Measurements from ENCODE around the gene ADRA2B. TPM values are rescaled to one million over a fixed set of nuclear protein-coding genes. Genes with fewer than 3 reads are reported as not detected.

The ADRA2B gene
- total RNA-seq, 1 donor = under 0.01 TPM

DNA sequence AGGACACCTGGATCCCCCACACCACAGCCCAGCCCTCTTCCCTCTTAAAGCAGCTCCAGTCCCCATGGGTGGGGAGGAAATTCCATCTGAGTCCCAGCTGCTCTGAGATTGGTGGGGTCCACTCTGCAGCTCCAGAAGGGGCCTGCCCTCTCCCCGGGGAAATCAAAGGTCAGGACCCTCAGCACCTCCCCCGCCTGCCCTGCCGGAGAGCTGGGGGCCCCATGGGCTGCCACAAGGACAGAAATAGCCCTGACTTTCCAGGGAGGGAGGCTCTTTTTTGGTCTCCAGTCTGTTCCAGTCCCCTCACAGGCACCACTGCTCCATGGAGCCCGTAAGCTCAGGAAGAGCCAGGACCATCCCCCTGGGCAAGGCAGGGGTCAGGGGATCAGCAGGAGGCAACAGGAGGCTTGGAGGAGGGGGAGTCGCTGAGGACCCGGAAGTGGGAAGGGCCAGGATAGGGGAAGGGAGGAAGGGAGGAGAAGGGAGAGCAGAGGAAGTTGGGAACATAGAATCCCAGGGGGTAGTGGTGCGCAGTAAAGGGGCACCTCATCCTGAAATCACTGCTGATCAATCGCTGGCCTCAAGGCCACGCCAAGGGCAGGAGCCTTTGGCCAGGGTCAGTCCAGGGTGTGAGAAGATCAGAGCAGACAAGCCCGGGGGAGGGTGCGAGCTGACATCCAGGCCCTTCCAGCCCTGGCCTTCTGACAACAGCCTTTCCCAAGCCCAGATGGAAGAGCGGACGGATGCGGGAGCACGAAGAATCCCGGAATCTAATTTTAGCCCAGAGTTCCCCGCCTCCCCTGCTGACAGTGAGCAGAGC lies 7.6 kb downstream of the ADRA2B start:
- DNase-seq (ENCODE audit: insufficient read length, low spot score, missing footprints) = peak; percentile 71
- peaks cover 13% of the 10 kb centered on the region for H3K27me3 ChIP-seq (ENCODE audit: insufficient read depth, low read length)

DNA sequence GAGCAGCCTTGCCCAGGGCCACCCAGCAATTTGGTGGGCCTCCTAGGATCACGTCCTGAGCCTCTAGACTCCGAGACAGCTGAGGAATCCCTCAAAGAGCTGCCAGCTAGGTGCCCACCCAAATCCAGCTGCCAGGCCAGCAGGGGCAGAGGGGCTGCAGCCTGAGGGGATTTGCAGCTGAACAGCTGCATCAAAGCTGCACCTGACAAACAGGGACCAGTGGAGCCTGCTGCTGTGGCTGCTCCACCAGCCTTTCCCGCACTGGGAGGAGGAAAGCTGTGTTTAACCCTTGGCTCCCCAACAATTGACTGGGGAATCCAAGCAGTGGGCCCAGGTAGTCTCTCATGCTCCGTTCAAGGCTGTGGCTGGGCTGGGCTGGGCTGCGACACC lies 8.2 kb downstream of the ADRA2B start:
- Histone ChIP-seq H3K4me1 (ENCODE audit: insufficient read depth, low read length) (no peaks in the 10 kb centered on the region), H3K27me3 (ENCODE audit: insufficient read depth, low read length) (peaks cover 13% of the 10 kb centered on the region), H4K20me1 (ENCODE audit: insufficient read depth, low read length) (no peaks in the 10 kb centered on the region), H3K79me2 (ENCODE audit: insufficient read depth, low read length) (no peaks in the 10 kb centered on the region), H3K36me3 (ENCODE audit: insufficient read depth, low read length) (no peaks in the 10 kb centered on the region), H3K4me3 (ENCODE audit: insufficient read depth, low read length) (no peak overlapping the region), H3K27ac (ENCODE audit: low read depth, low read length) (no peak overlapping the region), H2AFZ (ENCODE audit: low read length) (no peak overlapping the region), H3K9me3 (ENCODE audit: low read depth, low read length) (peaks cover 5% of the 10 kb centered on the region), H3K4me2 (ENCODE audit: insufficient read depth, low read length) (no peak overlapping the region)
- DNase-seq (ENCODE audit: insufficient read length, low spot score, missing footprints) = peak; percentile 49
- TF ChIP-seq, protein P1, sequence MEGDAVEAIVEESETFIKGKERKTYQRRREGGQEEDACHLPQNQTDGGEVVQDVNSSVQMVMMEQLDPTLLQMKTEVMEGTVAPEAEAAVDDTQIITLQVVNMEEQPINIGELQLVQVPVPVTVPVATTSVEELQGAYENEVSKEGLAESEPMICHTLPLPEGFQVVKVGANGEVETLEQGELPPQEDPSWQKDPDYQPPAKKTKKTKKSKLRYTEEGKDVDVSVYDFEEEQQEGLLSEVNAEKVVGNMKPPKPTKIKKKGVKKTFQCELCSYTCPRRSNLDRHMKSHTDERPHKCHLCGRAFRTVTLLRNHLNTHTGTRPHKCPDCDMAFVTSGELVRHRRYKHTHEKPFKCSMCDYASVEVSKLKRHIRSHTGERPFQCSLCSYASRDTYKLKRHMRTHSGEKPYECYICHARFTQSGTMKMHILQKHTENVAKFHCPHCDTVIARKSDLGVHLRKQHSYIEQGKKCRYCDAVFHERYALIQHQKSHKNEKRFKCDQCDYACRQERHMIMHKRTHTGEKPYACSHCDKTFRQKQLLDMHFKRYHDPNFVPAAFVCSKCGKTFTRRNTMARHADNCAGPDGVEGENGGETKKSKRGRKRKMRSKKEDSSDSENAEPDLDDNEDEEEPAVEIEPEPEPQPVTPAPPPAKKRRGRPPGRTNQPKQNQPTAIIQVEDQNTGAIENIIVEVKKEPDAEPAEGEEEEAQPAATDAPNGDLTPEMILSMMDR (IDR thresholded peaks at IDR 0.05; ENCODE audit: extremely low read depth, low read depth, low read length) = no peak

More for the DNA sequence above, 7.6 kb downstream of the ADRA2B start:
- Histone ChIP-seq H3K27ac (ENCODE audit: low read depth, low read length) (no peak overlapping the region), H4K20me1 (ENCODE audit: insufficient read depth, low read length) (no peaks in the 10 kb centered on the region), H3K79me2 (ENCODE audit: insufficient read depth, low read length) (no peaks in the 10 kb centered on the region), H3K36me3 (ENCODE audit: insufficient read depth, low read length) (no peaks in the 10 kb centered on the region), H3K9me3 (ENCODE audit: low read depth, low read length) (peaks cover 5% of the 10 kb centered on the region), H3K4me1 (ENCODE audit: insufficient read depth, low read length) (no peaks in the 10 kb centered on the region), H2AFZ (ENCODE audit: low read length) (no peak overlapping the region), H3K4me3 (ENCODE audit: insufficient read depth, low read length) (no peak overlapping the region), H3K4me2 (ENCODE audit: insufficient read depth, low read length) (no peak overlapping the region)
- TF ChIP-seq, protein P1 (IDR thresholded peaks at IDR 0.05; ENCODE audit: extremely low read depth, low read depth, low read length) = no peak

DNA sequence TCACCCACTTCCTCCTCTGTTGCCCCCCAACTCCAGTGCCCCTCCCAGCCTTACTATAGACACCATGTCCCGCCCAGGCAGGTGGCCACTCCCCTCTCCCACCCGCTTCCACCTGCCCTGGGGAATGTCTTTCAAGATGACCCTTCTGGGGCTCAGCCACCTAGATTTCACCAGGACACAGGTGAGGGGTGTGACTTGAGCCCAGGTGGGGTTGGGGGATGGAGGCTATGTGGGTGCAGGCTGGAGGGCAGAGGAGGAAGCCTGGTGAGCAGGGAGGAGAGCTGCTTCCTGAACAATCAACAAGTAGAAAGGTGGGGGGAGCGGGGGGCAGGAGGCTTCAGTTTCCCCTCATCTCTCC lies 8.7 kb downstream of the ADRA2B start:
- TF ChIP-seq, protein P1 (IDR thresholded peaks at IDR 0.05; ENCODE audit: extremely low read depth, low read depth, low read length) = no peak
- peak; percentile 60 for DNase-seq (ENCODE audit: insufficient read length, low spot score, missing footprints)
- Histone ChIP-seq H3K4me3 (ENCODE audit: insufficient read depth, low read length) (no peak overlapping the region), H3K9me3 (ENCODE audit: low read depth, low read length) (peaks cover 5% of the 10 kb centered on the region), H4K20me1 (ENCODE audit: insufficient read depth, low read length) (no peaks in the 10 kb centered on the region), H3K36me3 (ENCODE audit: insufficient read depth, low read length) (no peaks in the 10 kb centered on the region), H3K4me1 (ENCODE audit: insufficient read depth, low read length) (no peaks in the 10 kb centered on the region), H3K27ac (ENCODE audit: low read depth, low read length) (no peak overlapping the region), H3K4me2 (ENCODE audit: insufficient read depth, low read length) (no peak overlapping the region), H3K27me3 (ENCODE audit: insufficient read depth, low read length) (peaks cover 13% of the 10 kb centered on the region), H2AFZ (ENCODE audit: low read length) (no peak overlapping the region), H3K79me2 (ENCODE audit: insufficient read depth, low read length) (no peaks in the 10 kb centered on the region)

DNA sequence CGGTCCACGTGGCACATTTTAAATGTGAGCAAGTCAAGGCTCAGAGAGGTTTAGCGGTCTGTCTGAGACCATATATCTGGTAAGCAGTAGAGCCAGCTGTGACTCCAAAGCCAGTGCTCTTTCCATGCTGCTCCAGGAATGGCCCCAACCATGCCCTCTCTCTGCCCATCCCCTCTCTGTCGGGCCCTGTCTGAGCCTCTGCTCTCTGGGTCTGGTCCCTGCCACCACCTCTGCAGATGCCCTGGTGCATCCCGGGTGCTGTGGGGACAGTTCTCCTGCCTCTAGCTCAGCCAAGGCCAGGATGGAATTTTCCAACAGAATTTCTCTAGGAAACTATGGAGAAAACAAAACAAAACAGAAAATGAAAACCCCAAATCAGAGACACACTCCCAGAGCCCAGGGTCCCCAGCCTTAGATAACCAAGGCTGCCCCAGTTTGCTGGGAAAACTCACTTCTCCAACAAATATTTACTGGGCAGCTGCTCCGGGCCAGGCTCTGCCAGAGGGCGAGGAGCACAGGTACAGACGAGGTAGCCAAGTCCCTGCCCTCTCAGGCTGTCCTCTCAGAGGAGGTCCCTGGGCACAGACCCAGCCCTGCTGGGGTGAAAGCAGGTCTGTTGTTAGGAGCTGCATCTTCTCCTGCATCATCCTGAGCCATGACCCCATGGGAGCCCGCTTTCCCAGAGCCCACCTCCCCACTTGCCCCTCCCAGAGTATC lies 9.2 kb downstream of the ADRA2B start:
- no peaks in the 10 kb centered on the region for H3K4me1 ChIP-seq (ENCODE audit: insufficient read depth, low read length)
- H3K27ac ChIP-seq (ENCODE audit: low read depth, low read length) = no peak overlapping the region
- peaks cover 5% of the 10 kb centered on the region for H3K9me3 ChIP-seq (ENCODE audit: low read depth, low read length)
- H3K27me3 ChIP-seq (ENCODE audit: insufficient read depth, low read length) = peaks cover 13% of the 10 kb centered on the region
- no peak overlapping the region for H2AFZ ChIP-seq (ENCODE audit: low read length)
- no peak overlapping the region for H3K4me3 ChIP-seq (ENCODE audit: insufficient read depth, low read length)
- no peaks in the 10 kb centered on the region for H3K79me2 ChIP-seq (ENCODE audit: insufficient read depth, low read length)
- TF ChIP-seq, protein P1 (IDR thresholded peaks at IDR 0.05; ENCODE audit: extremely low read depth, low read depth, low read length) = no peak
- H3K36me3 ChIP-seq (ENCODE audit: insufficient read depth, low read length) = no peaks in the 10 kb centered on the region
- no peaks in the 10 kb centered on the region for H4K20me1 ChIP-seq (ENCODE audit: insufficient read depth, low read length)
- peak; percentile 75 for DNase-seq (ENCODE audit: insufficient read length, low spot score, missing footprints)
- H3K4me2 ChIP-seq (ENCODE audit: insufficient read depth, low read length) = no peak overlapping the region

Measured in osteoblast (primary cell).